ENCODE data around the gene JPT2. TPM values are rescaled to one million over a fixed set of nuclear protein-coding genes. Genes with fewer than 3 reads are reported as not detected.

Gene JPT2
- total and polyA plus RNA-seq, 12 donors, result 11.9 to 50.5 (median 32.2) TPM

GRCh38 chr16:1650131-1650530, 27.9 kb upstream of the JPT2 start:
- no peak for TF ChIP-seq CTCF (IDR thresholded peaks at IDR 0.05)
- TF ChIP-seq POLR2A (IDR thresholded peaks at IDR 0.05), result no peak
- Histone ChIP-seq H3K4me1 (replicated peaks in 1 of 2) (no peaks in the 10 kb centered on the region), H3K36me3 (replicated peaks in 1 of 2) (peaks cover 0 to 27% of the 10 kb centered on the region in 2 donors), H3K4me3 (no peak overlapping the region), H3K27me3 (no peaks in the 10 kb centered on the region), H3K9me3 (replicated peaks in 1 of 3) (no peaks in the 10 kb centered on the region), H3K27ac (no peak overlapping the region)
- WGBS, 4 donors, result 83 to 94% (median 89%) methylated on average over 4 of the region's 4 CpGs
- intact Hi-C loops (cut with DNase I), result no loop called here
- no peak for DNase-seq

- H3K27me3 ChIP-seq, result no peaks in the 10 kb centered on the region
- H3K36me3 ChIP-seq (replicated peaks in 1 of 2), result peaks cover 0 to 34% of the 10 kb centered on the region in 2 donors
- TF ChIP-seq POLR2A (IDR thresholded peaks at IDR 0.05) (no peak), CTCF (IDR thresholded peaks at IDR 0.05) (no peak)
- no peak overlapping the region for H3K27ac ChIP-seq
- WGBS, 4 donors, result 87 to 92% (median 89%) methylated on average over 12 of the region's 12 CpGs
- intact Hi-C loops (cut with DNase I), result no loop called here
- H3K4me3 ChIP-seq, result no peak overlapping the region
- no peaks in the 10 kb centered on the region for H3K4me1 ChIP-seq (replicated peaks in 1 of 2)
- no peaks in the 10 kb centered on the region for H3K9me3 ChIP-seq (replicated peaks in 1 of 3)
- no peak for DNase-seq
Observed at GRCh38 chr16:1651094-1651973, 26.7 kb upstream of the JPT2 start.

- Histone ChIP-seq H3K27me3 (no peaks in the 10 kb centered on the region), H3K9me3 (replicated peaks in 1 of 3) (no peaks in the 10 kb centered on the region), H3K4me1 (replicated peaks in 1 of 2) (no peaks in the 10 kb centered on the region), H3K4me3 (no peak overlapping the region), H3K27ac (no peak overlapping the region), H3K36me3 (replicated peaks in 1 of 2) (peaks cover 0 to 40% of the 10 kb centered on the region in 2 donors)
- no peak for DNase-seq
- intact Hi-C loops (cut with DNase I), result no loop called here
- TF ChIP-seq POLR2A (IDR thresholded peaks at IDR 0.05) (no peak), CTCF (IDR thresholded peaks at IDR 0.05) (no peak)
- WGBS, 4 donors, result 95 to 100% (median 100%) methylated on average over 1 of the region's 1 CpG
Observed at GRCh38 chr16:1651974-1652312, 26.1 kb upstream of the JPT2 start.

- intact Hi-C loops (cut with DNase I), result no loop called here
- TF ChIP-seq POLR2A (IDR thresholded peaks at IDR 0.05) (no peak), CTCF (IDR thresholded peaks at IDR 0.05) (no peak)
- H3K4me1 ChIP-seq (replicated peaks in 1 of 2), result no peaks in the 10 kb centered on the region
- H3K27ac ChIP-seq, result no peak overlapping the region
- no peak overlapping the region for H3K4me3 ChIP-seq
- DNase-seq, result no peak
- H3K36me3 ChIP-seq (replicated peaks in 1 of 2), result peaks cover 0 to 48% of the 10 kb centered on the region in 2 donors
- H3K27me3 ChIP-seq, result no peaks in the 10 kb centered on the region
- WGBS, 4 donors, result 95 to 99% (median 97%) methylated on average over 12 to 15 of the region's 15 CpGs
- no peaks in the 10 kb centered on the region for H3K9me3 ChIP-seq (replicated peaks in 1 of 3)
Observed at GRCh38 chr16:1653023-1653422, 25.1 kb upstream of the JPT2 start.

Measured in adrenal gland (tissue), 12 donors.